Lung (tissue), 12 donors: ENCODE data around the gene ZFTA. TPM values are rescaled to one million over a fixed set of nuclear protein-coding genes. Genes with fewer than 3 reads are reported as not detected.

Source experiments
- ATAC-seq: fragments of 200-7000 bp; cut with Tn5 transposase; one replicate; pipeline ENCODE4 v1.9.1; 2020; ENCODE audit warnings: moderate number of reproducible peaks; ENCODE audit not compliant: insufficient read depth, low FRiP score
- DNase-seq, 3 donors: peaks; one replicate each; pipeline ENCODE4 v3.0.0-alpha.2; 2013 to 2017
- H3K27ac ChIP-seq, 2 donors: one replicate each; pipeline ENCODE4 v1.5.1; 2013; ENCODE audit warnings: mild to moderate bottlenecking in 2 of 2, moderate library complexity in 2 of 2, control low read depth in 1 of 2, inconsistent platforms in 1 of 2, low read depth in 1 of 2, low read length in 1 of 2
- H3K27me3 ChIP-seq, 3 donors: one replicate each; pipeline ENCODE4 v1.5.1; 2013; ENCODE audit warnings: low read length in 2 of 3; ENCODE audit not compliant: control insufficient read depth in 3 of 3, insufficient read depth in 3 of 3
- H3K36me3 ChIP-seq, 4 donors: one replicate each; pipeline ENCODE4 v1.5.1; 2013; ENCODE audit warnings: low read length in 4 of 4, mild to moderate bottlenecking in 1 of 4, moderate library complexity in 1 of 4; ENCODE audit not compliant: control insufficient read depth in 4 of 4, insufficient read depth in 4 of 4
- H3K4me1 ChIP-seq, 5 donors: one replicate each; pipeline ENCODE4 v1.5.1; 2013; ENCODE audit warnings: low read length in 5 of 5, mild to moderate bottlenecking in 2 of 5, moderate library complexity in 1 of 5; ENCODE audit not compliant: control insufficient read depth in 5 of 5, insufficient read depth in 5 of 5
- H3K4me3 ChIP-seq: one replicate; pipeline ENCODE4 v1.5.1; 2013; ENCODE audit warnings: mild to moderate bottlenecking, control low read depth, moderate library complexity
- H3K9ac ChIP-seq, 2 donors: one replicate each; pipeline ENCODE4 v1.5.1; 2013; ENCODE audit warnings: low read length in 2 of 2, control low read depth in 1 of 2; ENCODE audit not compliant: insufficient read depth in 1 of 2
- H3K9me3 ChIP-seq, 4 donors: one replicate each; pipeline ENCODE4 v1.5.1; 2013; ENCODE audit warnings: low read length in 3 of 4, mild to moderate bottlenecking in 1 of 4, moderate library complexity in 1 of 4; ENCODE audit not compliant: control insufficient read depth in 4 of 4, insufficient read depth in 3 of 4
- CTCF ChIP-seq: IDR thresholded peaks from 2 replicates; pipeline ENCODE4 v1.5.1; 2012; ENCODE audit warnings: mild to moderate bottlenecking; ENCODE audit errors: control extremely low read depth, extremely low read depth
- WGBS, 2 donors: extraction: QIAGEN DNeasy Blood & Tissue Kit; methylation state at CpG; one replicate each; pipeline ENCODE4 v1.1.7; 2013; 5-methylcytosine and 5-hydroxymethylcytosine counted together
- polyA plus RNA-seq, 2 donors: library from polyadenylated mRNA; stranded (reverse); fragments of 200-250 nt; gene quantifications; one replicate each; pipeline ENCODE4 v1.2.1, GENCODE V29; 2013
- total RNA-seq, 2 donors: library from RNA; depleted of rRNA in 1 of 2; stranded (reverse); fragments of >200 nt in 1 of 2; gene quantifications; one replicate each; pipeline ENCODE4 v1.2.1, GENCODE V29; 2014 to 2021
- donor health status: control.
- donor health status: control.
- donor health status: Bipolar disorder and iron deficiency.
- donor health status: healthy.
- donor health status: DM: yes; HTN: yes; CAD: no.

Gene ZFTA
- total and polyA plus RNA-seq, 4 donors = 4.1 to 21.8 (median 6.7) TPM

- Histone ChIP-seq H3K9me3 (no peaks in the 10 kb centered on the region), H3K27me3 (no peaks in the 10 kb centered on the region), H3K9ac (no peak overlapping the region), H3K4me3 (no peak overlapping the region), H3K4me1 (no peaks in the 10 kb centered on the region), H3K36me3 (no peaks in the 10 kb centered on the region), H3K27ac (no peak overlapping the region)
- ATAC-seq (no peak), DNase-seq (no peak)
- TF ChIP-seq CTCF = no peak
Measured at GRCh38 chr11:63793161-63793560, 24.6 kb upstream of the ZFTA start.

GRCh38 chr11:63791495-63792167, 23.1 kb upstream of the ZFTA start:
- Histone ChIP-seq H3K27me3 (no peaks in the 10 kb centered on the region), H3K4me3 (no peak overlapping the region), H3K9me3 (no peaks in the 10 kb centered on the region), H3K36me3 (no peaks in the 10 kb centered on the region), H3K27ac (no peak overlapping the region), H3K4me1 (no peaks in the 10 kb centered on the region), H3K9ac (no peak overlapping the region)
- WGBS, 2 donors = 86 to 98% methylated on average over 6 of the region's 6 CpGs
- DNase-seq (no peak), ATAC-seq (no peak)
- TF ChIP-seq CTCF = no peak

GRCh38 chr11:63785823-63786222, 17.2 kb upstream of the ZFTA start:
- H3K9me3 ChIP-seq = no peaks in the 10 kb centered on the region
- H3K4me3 ChIP-seq = no peak overlapping the region
- H3K36me3 ChIP-seq = no peaks in the 10 kb centered on the region
- DNase-seq (no peak), ATAC-seq (no peak)
- no peaks in the 10 kb centered on the region for H3K27me3 ChIP-seq
- WGBS, 2 donors = 81 to 89% methylated on average over 1 of the region's 1 CpG
- H3K27ac ChIP-seq = no peak overlapping the region
- H3K4me1 ChIP-seq = peaks cover 0 to 6% (median 0%) of the 10 kb centered on the region in 5 donors
- no peak overlapping the region for H3K9ac ChIP-seq
- TF ChIP-seq CTCF = no peak
